ENCODE data around the gene NADK.
"Not testable (repeated sequence)": the region's sequence is repeated elsewhere in the genome, so short reads cannot be mapped to it uniquely, and the experiment has no call there.

NADK gene

GRCh38 chr1:1703796-1704195, 74.5 kb downstream of the NADK start:
- peak; percentile 15 for DNase-seq

- not testable (repeated sequence) for DNase-seq
These were observed 75.8 kb downstream of the NADK start for GRCh38 chr1:1702506-1702905.

Measured in femur (tissue), 1 donor.